Endothelial cell of umbilical vein (primary cell): Measurements from ENCODE around the gene TSKU.

ENCODE experiments used
- CTCF ChIP-seq, 2 donors: IDR thresholded peaks; 1 replicate in 1 of 2; 2 replicates in 1 of 2; pipeline ENCODE4 v1.5.1; 2011; ENCODE audit warnings: low read length in 2 of 2, mild to moderate bottlenecking in 2 of 2, moderate library complexity in 2 of 2, control low read depth in 1 of 2, inconsistent platforms in 1 of 2, low read depth in 1 of 2; ENCODE audit not compliant: insufficient read depth in 1 of 2; ENCODE audit errors: extremely low read depth in 1 of 2
- EZH2 ChIP-seq: IDR thresholded peaks from 2 replicates; pipeline ENCODE4 v1.6.1; 2012; ENCODE audit warnings: borderline replicate concordance, low read depth, mild to moderate bottlenecking, moderate library complexity, low read length, inconsistent platforms; ENCODE audit not compliant: severe bottlenecking

GRCh38 chr11:76768088-76768908 is 14.9 kb upstream of the TSKU start:
- no peak for TF ChIP-seq EZH2
- TF ChIP-seq CTCF (IDR thresholded peaks at IDR 0.05; ENCODE audit: extremely low read depth in 1 of 2, insufficient read depth in 1 of 2, low read depth in 1 of 2, low read length in 2 of 2) = no peak
